H1 (cell line): ENCODE results near the gene ZNF536. TPM values are rescaled to one million over a fixed set of nuclear protein-coding genes. Genes with fewer than 3 reads are reported as not detected.

ENCODE experiments used
- CTCF ChIA-PET: fragments of 300-600 bp; sonication (Branson Sonifier 250); formaldehyde crosslinking; loops from one replicate; lab custom pipeline; 2021; ENCODE audit not compliant: partially characterized antibody; lab: Charles Lee
- POLR2A ChIA-PET: fragments of 300-600 bp; sonication (Branson Sonifier 250); formaldehyde crosslinking; loops from one replicate; lab custom pipeline; 2021; ENCODE audit warnings: inconsistent platforms; ENCODE audit not compliant: partially characterized antibody; lab: Charles Lee
- DNase-seq, 2 experiments: peaks; one replicate each; pipeline versions ENCODE4 v3.0.0 to v3.0.0-alpha.2; 2010 to 2022; ENCODE audit warnings: low spot score in 2 of 2, low read depth in 1 of 2, mixed read lengths in 1 of 2
- FAIRE-seq: peaks from 2 replicates; lab custom pipeline; 2011; peaks lifted over from hg19 to GRCh38; lab: Jason Lieb, UNC
- H2AFZ ChIP-seq: 2 replicates; pipeline ENCODE4 v1.8.1; 2012; ENCODE audit warnings: low read length, inconsistent platforms
- H2AK5ac ChIP-seq: 2 replicates; pipeline ENCODE4 v1.6.1; 2013; ENCODE audit warnings: low read depth, low read length
- H2BK120ac ChIP-seq: replicated peaks from 2 replicates; pipeline ENCODE3; 2013; ENCODE audit warnings: low read depth, low read length, inconsistent platforms
- H2BK12ac ChIP-seq: 2 replicates; pipeline ENCODE4 v1.6.1; 2013; ENCODE audit warnings: low read depth, low read length
- H2BK15ac ChIP-seq: 2 replicates; pipeline ENCODE4 v1.6.1; 2013; ENCODE audit warnings: low read length
- H2BK20ac ChIP-seq: 2 replicates; pipeline ENCODE4 v1.6.1; 2013; ENCODE audit warnings: low read length
- H2BK5ac ChIP-seq: 2 replicates; pipeline ENCODE4 v1.6.1; 2013; ENCODE audit warnings: low read depth, low read length
- H3K14ac ChIP-seq: 2 replicates; pipeline ENCODE4 v1.6.1; 2013; ENCODE audit warnings: inconsistent platforms; ENCODE audit not compliant: insufficient read length
- H3K18ac ChIP-seq: 2 replicates; pipeline ENCODE4 v1.6.1; 2013; ENCODE audit warnings: low read length; ENCODE audit errors: extremely low read depth
- H3K23ac ChIP-seq: 2 replicates; pipeline ENCODE4 v1.6.1; 2013; ENCODE audit warnings: inconsistent platforms; ENCODE audit not compliant: insufficient read length
- H3K23me2 ChIP-seq: 2 replicates; pipeline ENCODE4 v1.6.1; 2013; ENCODE audit warnings: low read depth, low read length
- H3K27ac ChIP-seq: 2 replicates; pipeline ENCODE4 v1.6.1; 2011; ENCODE audit warnings: low read depth, low read length, inconsistent platforms
- H3K27me3 ChIP-seq, 4 experiments: replicated peaks in 1 of 4; 1 replicate in 1 of 4; 2 replicates in 3 of 4; pipeline versions ENCODE4 v1.6.1 to v1.8.1; 2011 to 2013; ENCODE audit warnings: low read length in 3 of 4, mild to moderate bottlenecking in 3 of 4, inconsistent platforms in 2 of 4, mixed read lengths in 2 of 4, moderate library complexity in 1 of 4; ENCODE audit not compliant: control insufficient read depth in 3 of 4, insufficient read depth in 3 of 4; ENCODE audit errors: extremely low read depth in 1 of 4
- H3K36me3 ChIP-seq, 4 experiments: 2 replicates each; pipeline versions ENCODE4 v1.6.1 to v1.8.1; 2011 to 2013; ENCODE audit warnings: mild to moderate bottlenecking in 4 of 4, low read length in 3 of 4, moderate library complexity in 2 of 4, control low read depth in 1 of 4, inconsistent platforms in 1 of 4; ENCODE audit not compliant: insufficient read depth in 4 of 4, control insufficient read depth in 2 of 4
- H3K4ac ChIP-seq: replicated peaks from 2 replicates; pipeline ENCODE3; 2013; ENCODE audit warnings: low read length, low read depth, mixed read lengths, inconsistent platforms; ENCODE audit not compliant: insufficient read length
- H3K4me1 ChIP-seq, 4 experiments: replicated peaks in 1 of 4; 1 replicate in 1 of 4; 2 replicates in 3 of 4; pipeline versions ENCODE4 v1.6.1 to v1.8.1; 2011 to 2013; ENCODE audit warnings: low read length in 3 of 4, inconsistent platforms in 2 of 4, mixed read lengths in 1 of 4; ENCODE audit not compliant: insufficient read depth in 4 of 4, control insufficient read depth in 3 of 4
- H3K4me2 ChIP-seq, 2 experiments: 2 replicates each; pipeline versions ENCODE4 v1.6.1 to v1.8.1; 2011 to 2013; ENCODE audit warnings: low read depth in 2 of 2, low read length in 2 of 2, control low read depth in 1 of 2, inconsistent platforms in 1 of 2, mild to moderate bottlenecking in 1 of 2; ENCODE audit not compliant: insufficient read depth in 1 of 2
- H3K4me3 ChIP-seq, 4 experiments: fragments of 200-600, 300-600 bp in 1 of 4; sonication (generic), shearing (Covaris generic), sonication (Bioruptor Twin) in 1 of 4; 2 replicates each; pipeline versions ENCODE4 v1.5.1 to v1.8.1; 2011 to 2016; ENCODE audit warnings: low read length in 4 of 4, low read depth in 3 of 4, control low read depth in 2 of 4, inconsistent platforms in 2 of 4, mild to moderate bottlenecking in 2 of 4, mixed read lengths in 1 of 4, moderate library complexity in 1 of 4; ENCODE audit not compliant: insufficient read depth in 2 of 4; ENCODE audit errors: extremely low read depth in 1 of 4
- H3K56ac ChIP-seq: replicated peaks from 2 replicates; pipeline ENCODE3; 2013; ENCODE audit warnings: low read depth, mild to moderate bottlenecking, mixed read lengths, low read length, inconsistent platforms; ENCODE audit not compliant: insufficient read length
- H3K79me1 ChIP-seq: 2 replicates; pipeline ENCODE4 v1.6.1; 2013; ENCODE audit warnings: low read depth, low read length, control low read depth
- H3K79me2 ChIP-seq, 2 experiments: 2 replicates each; pipeline versions ENCODE4 v1.6.1 to v1.8.1; 2012 to 2013; ENCODE audit warnings: low read length in 2 of 2, mild to moderate bottlenecking in 2 of 2, inconsistent platforms in 1 of 2; ENCODE audit not compliant: insufficient read depth in 2 of 2, control insufficient read depth in 1 of 2
- H3K9ac ChIP-seq, 4 experiments: replicated peaks in 1 of 4; 1 replicate in 1 of 4; 2 replicates in 3 of 4; pipeline versions ENCODE4 v1.6.1 to v1.8.1; 2011 to 2013; ENCODE audit warnings: low read depth in 3 of 4, low read length in 3 of 4, control low read depth in 2 of 4, mild to moderate bottlenecking in 2 of 4, moderate library complexity in 2 of 4, inconsistent platforms in 1 of 4; ENCODE audit errors: extremely low read depth in 1 of 4
- H3K9me3 ChIP-seq, 2 experiments: 2 replicates each; pipeline versions ENCODE4 v1.6.1 to v1.8.1; 2012 to 2013; ENCODE audit warnings: mild to moderate bottlenecking in 2 of 2, moderate library complexity in 2 of 2, control low read depth in 1 of 2, inconsistent platforms in 1 of 2, low read depth in 1 of 2, low read length in 1 of 2, mixed read lengths in 1 of 2; ENCODE audit not compliant: insufficient read depth in 2 of 2
- H4K20me1 ChIP-seq, 2 experiments: replicated peaks in 1 of 2; 2 replicates each; pipeline versions ENCODE3 to v1.8.1; 2011 to 2013; ENCODE audit warnings: inconsistent platforms in 2 of 2, low read length in 2 of 2, mild to moderate bottlenecking in 1 of 2; ENCODE audit not compliant: insufficient read depth in 2 of 2, control insufficient read depth in 1 of 2
- H4K5ac ChIP-seq: 2 replicates; pipeline ENCODE4 v1.6.1; 2013; ENCODE audit warnings: low read length, low read depth, mixed read lengths, inconsistent platforms; ENCODE audit not compliant: insufficient read length
- H4K8ac ChIP-seq: 2 replicates; pipeline ENCODE4 v1.8.0; 2013; ENCODE audit warnings: mild to moderate bottlenecking, moderate library complexity, low read length, inconsistent platforms; ENCODE audit not compliant: insufficient read depth; ENCODE audit errors: extremely low read depth
- H4K91ac ChIP-seq: replicated peaks from 2 replicates; pipeline ENCODE3; 2013; ENCODE audit warnings: low read length, mixed read lengths, inconsistent platforms; ENCODE audit not compliant: insufficient read length
- FOSL1 ChIP-seq: IDR thresholded peaks from 2 replicates; pipeline ENCODE4 v1.6.1; 2011; ENCODE audit warnings: mild to moderate bottlenecking, low read depth, low read length, moderate library complexity; ENCODE audit not compliant: insufficient read depth
- HDAC2 ChIP-seq, 2 experiments: fragments of 300-600 bp in 1 of 2; sonication (generic) in 1 of 2; IDR thresholded peaks; 2 replicates each; pipeline ENCODE4 v1.6.1; 2011 to 2012; ENCODE audit warnings: low read depth in 2 of 2, low read length in 2 of 2, mild to moderate bottlenecking in 2 of 2, moderate library complexity in 2 of 2, borderline replicate concordance in 1 of 2, inconsistent platforms in 1 of 2
- HDAC6 ChIP-seq: IDR thresholded peaks from one replicate; pipeline ENCODE4 v1.7.1; 2012; ENCODE audit warnings: low read depth, mild to moderate bottlenecking, inconsistent platforms, low read length, moderate library complexity
- JUN ChIP-seq: IDR thresholded peaks from 2 replicates; pipeline ENCODE4 v1.6.1; 2011; ENCODE audit warnings: low read depth, mild to moderate bottlenecking, improper control_type of control experiment, low read length
- RBBP5 ChIP-seq: IDR thresholded peaks from 2 replicates; pipeline ENCODE4 v1.7.1; 2012; ENCODE audit warnings: low read depth, mild to moderate bottlenecking, inconsistent platforms, low read length, moderate library complexity, borderline replicate concordance
- SUZ12 ChIP-seq: fragments of 200-600 bp; sonication (generic); IDR thresholded peaks from 2 replicates; pipeline ENCODE4 v1.6.1; 2012; ENCODE audit warnings: mild to moderate bottlenecking, inconsistent platforms, low read length, moderate library complexity, mixed read lengths
- TBP ChIP-seq: IDR thresholded peaks from 2 replicates; pipeline ENCODE4 v1.6.1; 2011; ENCODE audit warnings: low read depth, low read length, improper control_type of control experiment
- TEAD4 ChIP-seq: IDR thresholded peaks from 2 replicates; pipeline ENCODE4 v1.6.1; 2012; ENCODE audit warnings: low read depth, low read length, inconsistent platforms, mixed read lengths
- ZNF274 ChIP-seq: IDR thresholded peaks from 2 replicates; pipeline ENCODE4 v1.7.0; 2012; ENCODE audit warnings: low read length, borderline replicate concordance; ENCODE audit errors: extremely low read depth
- WGBS, 2 experiments: shearing (Covaris generic) in 1 of 2; methylation state at CpG; one replicate each; pipeline versions ENCODE4 v1.1.6 to v1.1.7; 2013 to 2015; ENCODE audit warnings: low lambda C conversion rate in 2 of 2, mixed read lengths in 2 of 2, inconsistent platforms in 1 of 2, low coverage in 1 of 2, missing lambda C conversion rate in 1 of 2; ENCODE audit not compliant: insufficient replicate concordance in 2 of 2, insufficient coverage in 1 of 2, insufficient read length in 1 of 2; ENCODE audit errors: extremely low coverage in 1 of 2, missing lambda C conversion rate in 1 of 2; 5-methylcytosine and 5-hydroxymethylcytosine counted together
- polyA plus RNA-seq, 7 experiments: library from polyadenylated mRNA; depleted of rRNA in 3 of 7; stranded (reverse) in 5 of 7; unstranded in 2 of 7; fragments of >200 nt in 5 of 7; fragments of 200-250 nt in 2 of 7; gene quantifications; 1 replicate in 5 of 7; 2 replicates in 1 of 7; 4 replicates in 1 of 7; pipeline versions ENCODE4 v1.2.1 to v1.2.3, GENCODE V29; 2011 to 2013; ENCODE audit warnings: missing spikeins in 2 of 7, mixed read lengths in 2 of 7
- total RNA-seq: library from RNA; stranded (reverse); fragmentation: NEBNext Ultra II Directional; extraction: Animal tissue kit (Norgen Biotek cat#: 25700); gene quantifications from 2 replicates; pipeline ENCODE4 v1.2.1, GENCODE V29; 2021
- TF ChIP-seq, protein P1 (sequence below): IDR thresholded peaks from 2 replicates; pipeline ENCODE4 v1.6.1; 2012; ENCODE audit warnings: inconsistent platforms

Gene ZNF536
- total and polyA plus RNA-seq, 2 of the 8 experiments (the other 6 are each of a cell fraction or from before 2014, with no cell fraction given): 0.09 to 0.11 TPM

DNA sequence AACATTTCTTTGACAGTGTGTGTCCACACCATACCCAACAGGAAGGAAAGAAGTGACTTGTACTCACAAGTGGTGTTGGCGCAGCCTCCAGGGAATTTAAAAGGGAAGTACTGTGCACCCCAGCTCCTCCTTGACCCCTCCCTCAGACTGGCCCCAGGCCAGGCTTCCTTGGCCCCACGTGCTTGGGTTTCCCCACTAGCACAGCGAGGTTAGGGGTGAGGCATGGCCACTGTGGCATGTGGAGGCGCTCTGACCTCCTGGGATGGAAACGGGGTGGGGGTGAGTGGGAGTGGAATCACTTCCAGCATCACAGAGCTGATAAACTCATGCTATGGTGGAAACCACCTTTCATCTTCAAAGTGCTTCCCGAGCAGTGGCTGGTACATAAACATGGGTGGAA lies 168.6 kb downstream of the ZNF536 start:
- TF ChIP-seq SUZ12: no peak
- TF ChIP-seq ZNF274: no peak
- TF ChIP-seq HDAC2 (IDR thresholded peaks at IDR 0.05; ENCODE audit: borderline replicate concordance in 1 of 2, low read depth in 2 of 2, low read length in 2 of 2): no peak
- no peak for TF ChIP-seq HDAC6
- no peak for TF ChIP-seq RBBP5
- TF ChIP-seq TEAD4: no peak
- TF ChIP-seq, protein P1, sequence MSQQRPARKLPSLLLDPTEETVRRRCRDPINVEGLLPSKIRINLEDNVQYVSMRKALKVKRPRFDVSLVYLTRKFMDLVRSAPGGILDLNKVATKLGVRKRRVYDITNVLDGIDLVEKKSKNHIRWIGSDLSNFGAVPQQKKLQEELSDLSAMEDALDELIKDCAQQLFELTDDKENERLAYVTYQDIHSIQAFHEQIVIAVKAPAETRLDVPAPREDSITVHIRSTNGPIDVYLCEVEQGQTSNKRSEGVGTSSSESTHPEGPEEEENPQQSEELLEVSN: no peak
- no peak for TF ChIP-seq TBP
- no peak for TF ChIP-seq JUN
- TF ChIP-seq FOSL1: no peak
- no peak overlapping the region for H4K91ac ChIP-seq

More for the DNA sequence above, 168.6 kb downstream of the ZNF536 start:
- Histone ChIP-seq H3K14ac (no peak overlapping the region), H4K8ac (no peak overlapping the region), H3K27ac (no peak overlapping the region), H3K9me3 (no peaks in the 10 kb centered on the region; a peak in 1 of 4 replicates), H3K18ac (no peak overlapping the region), H3K27me3 (no peaks in the 10 kb centered on the region; a peak in 1 of 7 replicates), H2BK120ac (no peak overlapping the region), H3K4ac (no peak overlapping the region), H3K56ac (no peak overlapping the region), H4K20me1 (no peaks in the 10 kb centered on the region), H2BK5ac (no peak overlapping the region), H4K5ac (no peak overlapping the region), H2BK12ac (no peak overlapping the region), H3K9ac (no peak overlapping the region), H2BK15ac (no peak overlapping the region), H2BK20ac (no peak overlapping the region), H3K4me2 (no peak overlapping the region), H3K79me1 (no peaks in the 10 kb centered on the region), H3K36me3 (no peaks in the 10 kb centered on the region), H3K4me3 (no peak overlapping the region), H3K23me2 (no peaks in the 10 kb centered on the region), H2AK5ac (no peak overlapping the region), H3K23ac (no peak overlapping the region), H3K4me1 (peaks cover 0 to 1% (median under 1%) of the 10 kb centered on the region in 4 experiments; a peak in 2 of 7 replicates), H2AFZ (no peak overlapping the region), H3K79me2 (no peaks in the 10 kb centered on the region)
- no peak for DNase-seq
- ChIA-PET CTCF (no interaction called here), POLR2A (no interaction called here)
- 91% methylated on average over 6 of the region's 6 CpGs; no CpG with 5 or more reads in 1 of the 2 experiments for WGBS, 2 experiments
- no peak for FAIRE-seq
